ENCODE data around the gene ANKRD42.

Gene ANKRD42

GRCh38 chr11:83191986-83192385 lies 1.5 kb upstream of the ANKRD42 start:
- TF ChIP-seq CTCF (IDR thresholded peaks at IDR 0.05; ENCODE audit: low read depth, low read length): no peak
- DNase-seq (ENCODE audit: low read depth in 2 of 2): no peak
- peak overlapping the region in 1 of 2 donors; percentile 78 for H3K4me3 ChIP-seq (replicated peaks in 1 of 2; ENCODE audit: low read depth in 2 of 2, low read length in 2 of 2)

GRCh38 chr11:83192606-83193245 lies 786 bp upstream of the ANKRD42 start:
- DNase-seq (ENCODE audit: low read depth in 2 of 2): peak; percentile 26 to 28
- peak overlapping the region; percentile 71 to 78 for H3K4me3 ChIP-seq (replicated peaks in 1 of 2; ENCODE audit: low read depth in 2 of 2, low read length in 2 of 2)
- TF ChIP-seq CTCF (IDR thresholded peaks at IDR 0.05; ENCODE audit: low read depth, low read length): no peak

GRCh38 chr11:83194281-83195142 lies 1.0 kb downstream of the ANKRD42 start:
- TF ChIP-seq CTCF (IDR thresholded peaks at IDR 0.05; ENCODE audit: low read depth, low read length): peak; percentile 8
- peak; percentile 82 for DNase-seq (ENCODE audit: low read depth in 2 of 2)
- peak overlapping the region; percentile 71 to 78 for H3K4me3 ChIP-seq (replicated peaks in 1 of 2; ENCODE audit: low read depth in 2 of 2, low read length in 2 of 2)

- TF ChIP-seq CTCF (IDR thresholded peaks at IDR 0.05; ENCODE audit: low read depth, low read length): no peak
- no peak for DNase-seq (ENCODE audit: low read depth in 2 of 2)
- H3K4me3 ChIP-seq (replicated peaks in 1 of 2; ENCODE audit: low read depth in 2 of 2, low read length in 2 of 2): peak overlapping the region; percentile 71 to 78
Measured at GRCh38 chr11:83195143-83195466, 1.6 kb downstream of the ANKRD42 start.

- no peak overlapping the region for H3K4me3 ChIP-seq (replicated peaks in 1 of 2; ENCODE audit: low read depth in 2 of 2, low read length in 2 of 2)
- TF ChIP-seq CTCF (IDR thresholded peaks at IDR 0.05; ENCODE audit: low read depth, low read length): no peak
Measured at GRCh38 chr11:83195649-83196048, 2.1 kb downstream of the ANKRD42 start.

GRCh38 chr11:83200035-83200434 lies 6.5 kb downstream of the ANKRD42 start:
- DNase-seq (ENCODE audit: low read depth in 2 of 2): no peak
- no peak for TF ChIP-seq CTCF (IDR thresholded peaks at IDR 0.05; ENCODE audit: low read depth, low read length)
- H3K4me3 ChIP-seq (replicated peaks in 1 of 2; ENCODE audit: low read depth in 2 of 2, low read length in 2 of 2): no peak overlapping the region

More at GRCh38 chr11:83195649-83196048, 2.1 kb downstream of the ANKRD42 start:
- DNase-seq (ENCODE audit: low read depth in 2 of 2): no peak

All from cardiac fibroblast (primary cell).